GM23248 (cell line): ENCODE results near the gene YEATS2.

Source experiments
- EZH2 ChIP-seq: fragments of 200-600 bp; sonication (generic); IDR thresholded peaks from 2 replicates; pipeline ENCODE4 v1.6.1; 2018; ENCODE audit warnings: antibody characterized with exemption, mild to moderate bottlenecking; ENCODE audit not compliant: insufficient read depth, poor library complexity, severe bottlenecking
- EZH2phosphoT487 ChIP-seq: fragments of 200-600 bp; sonication (generic); IDR thresholded peaks from 2 replicates; pipeline ENCODE4 v1.6.1; 2018; ENCODE audit warnings: antibody characterized with exemption, moderate library complexity, mild to moderate bottlenecking, low read depth; ENCODE audit not compliant: insufficient read depth

GRCh38 chr3:183698756-183699155, 1.2 kb downstream of the YEATS2 start:
- TF ChIP-seq EZH2 (no peak), EZH2phosphoT487 (no peak)
